ENCODE measurements around the gene WDR18. TPM values are rescaled to one million over a fixed set of nuclear protein-coding genes. Genes with fewer than 3 reads are reported as not detected.
A peak's percentile ranks its signal among the peaks of the same experiment; 100 is the strongest.

Gene WDR18, protein sequence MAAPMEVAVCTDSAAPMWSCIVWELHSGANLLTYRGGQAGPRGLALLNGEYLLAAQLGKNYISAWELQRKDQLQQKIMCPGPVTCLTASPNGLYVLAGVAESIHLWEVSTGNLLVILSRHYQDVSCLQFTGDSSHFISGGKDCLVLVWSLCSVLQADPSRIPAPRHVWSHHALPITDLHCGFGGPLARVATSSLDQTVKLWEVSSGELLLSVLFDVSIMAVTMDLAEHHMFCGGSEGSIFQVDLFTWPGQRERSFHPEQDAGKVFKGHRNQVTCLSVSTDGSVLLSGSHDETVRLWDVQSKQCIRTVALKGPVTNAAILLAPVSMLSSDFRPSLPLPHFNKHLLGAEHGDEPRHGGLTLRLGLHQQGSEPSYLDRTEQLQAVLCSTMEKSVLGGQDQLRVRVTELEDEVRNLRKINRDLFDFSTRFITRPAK
- 56.8 and 78.7 TPM in 2 replicates for total RNA-seq

DNA sequence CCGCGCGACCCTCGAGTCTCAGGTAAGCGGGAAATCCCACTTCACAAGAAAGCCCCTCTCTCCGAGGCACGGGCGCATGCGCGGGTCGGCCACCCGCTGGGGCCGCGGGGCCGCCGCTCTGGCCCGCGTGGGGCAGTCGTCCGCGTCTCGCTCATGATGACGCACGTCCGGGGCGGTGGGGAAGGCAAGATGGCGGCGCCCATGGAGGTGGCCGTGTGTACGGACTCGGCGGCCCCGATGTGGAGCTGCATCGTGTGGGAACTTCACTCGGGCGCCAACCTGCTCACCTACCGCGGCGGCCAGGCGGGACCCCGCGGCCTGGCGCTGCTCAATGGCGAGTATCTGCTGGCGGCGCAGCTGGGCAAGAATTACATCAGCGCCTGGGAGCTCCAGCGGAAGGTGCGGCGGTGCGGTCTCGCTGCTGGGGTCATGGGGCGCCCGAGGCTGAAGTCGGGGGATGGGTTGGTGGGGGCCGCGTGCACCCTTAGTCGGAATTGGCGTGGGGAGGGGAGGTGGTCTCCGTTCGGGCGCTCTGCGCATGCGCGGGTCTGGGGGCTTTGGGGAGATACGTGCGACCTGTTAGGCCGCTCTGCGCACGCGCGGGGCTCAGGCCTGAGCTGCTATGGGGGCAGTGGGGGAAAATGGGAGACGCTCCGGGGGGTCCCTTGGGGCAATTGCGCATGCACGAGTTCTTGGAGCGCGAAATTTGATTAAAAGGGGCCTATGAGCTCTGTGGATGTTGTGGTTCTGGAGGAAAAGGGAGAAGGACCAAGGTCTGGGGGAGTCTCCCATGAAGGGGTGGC is at the start of gene WDR18:
Gene WDR18 (plus strand): TSS at position 181 of the 803 bp plus-strand sequence. CDS start 9 bp downstream, at position 190.
- DNase-seq (ENCODE audit: extremely low read depth, low read depth, low spot score), result no peak

- peak; percentile 34 for DNase-seq (ENCODE audit: extremely low read depth, low read depth, low spot score)
Observed at GRCh38 chr19:934865-935479, 49.2 kb upstream of the WDR18 start.

DNA sequence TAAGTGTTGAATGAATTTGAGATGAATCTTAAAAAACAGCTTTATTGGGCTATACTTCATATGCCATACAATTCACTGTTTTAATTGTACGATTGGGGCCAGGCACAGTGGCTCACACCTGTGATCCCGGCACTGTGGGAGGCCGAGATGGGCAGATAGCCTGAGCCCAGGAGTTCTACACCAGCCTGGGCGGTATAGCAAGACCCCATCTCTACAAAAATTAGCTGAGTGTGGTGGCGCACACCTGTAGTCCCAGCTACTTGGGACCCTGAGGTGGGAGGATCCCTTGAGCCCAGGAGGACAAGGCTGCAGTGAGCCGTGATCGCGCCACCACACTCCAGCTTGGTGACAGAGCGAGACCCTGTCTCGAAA is 48.0 kb upstream of the WDR18 start:
- DNase-seq (ENCODE audit: extremely low read depth, low read depth, low spot score), result no peak

DNA sequence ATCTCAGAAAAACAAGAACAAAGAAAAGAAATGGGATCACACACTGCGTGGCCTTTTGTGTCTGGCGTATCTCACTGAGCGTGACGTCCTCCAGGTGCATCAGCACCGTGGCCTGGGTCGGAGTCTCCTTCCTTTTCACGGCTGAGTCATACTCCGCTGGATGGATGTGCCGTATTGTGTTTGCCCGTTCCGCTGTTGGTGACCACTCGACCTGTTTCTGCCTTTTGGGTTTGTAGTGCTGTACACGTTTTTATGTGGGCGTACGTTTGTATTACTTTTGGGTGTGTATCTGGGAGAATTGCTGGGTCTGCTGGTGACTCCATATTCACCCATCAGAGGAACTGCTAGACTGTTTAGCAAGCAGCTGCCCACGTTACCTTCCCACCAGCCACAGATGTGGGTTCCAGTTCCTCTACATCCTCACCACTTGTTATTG is 46.9 kb upstream of the WDR18 start:
- DNase-seq (ENCODE audit: extremely low read depth, low read depth, low spot score), result no peak

GRCh38 chr19:938233-938923 is 45.8 kb upstream of the WDR18 start:
- no peak for DNase-seq (ENCODE audit: extremely low read depth, low read depth, low spot score)

DNA sequence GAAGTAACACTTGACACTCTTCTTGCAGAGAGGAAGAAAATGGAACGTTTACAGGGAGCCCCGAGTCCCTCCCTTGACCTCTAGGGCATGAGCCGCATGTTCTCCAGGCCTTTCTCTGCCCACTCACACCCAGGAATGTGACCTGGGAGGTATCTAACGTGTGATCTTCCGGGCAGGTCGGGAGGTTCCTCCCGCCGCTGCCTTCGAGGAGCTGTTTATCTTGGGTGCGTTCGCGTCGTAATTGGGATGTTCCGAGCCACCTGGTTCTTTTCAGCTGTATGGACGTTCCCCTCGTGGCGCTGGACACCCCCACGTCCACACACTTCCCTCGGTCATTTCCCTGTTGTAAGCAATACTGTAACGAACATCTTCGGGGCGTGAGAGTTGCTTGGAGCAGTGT is 44.7 kb upstream of the WDR18 start:
- no peak for DNase-seq (ENCODE audit: extremely low read depth, low read depth, low spot score)

DNA sequence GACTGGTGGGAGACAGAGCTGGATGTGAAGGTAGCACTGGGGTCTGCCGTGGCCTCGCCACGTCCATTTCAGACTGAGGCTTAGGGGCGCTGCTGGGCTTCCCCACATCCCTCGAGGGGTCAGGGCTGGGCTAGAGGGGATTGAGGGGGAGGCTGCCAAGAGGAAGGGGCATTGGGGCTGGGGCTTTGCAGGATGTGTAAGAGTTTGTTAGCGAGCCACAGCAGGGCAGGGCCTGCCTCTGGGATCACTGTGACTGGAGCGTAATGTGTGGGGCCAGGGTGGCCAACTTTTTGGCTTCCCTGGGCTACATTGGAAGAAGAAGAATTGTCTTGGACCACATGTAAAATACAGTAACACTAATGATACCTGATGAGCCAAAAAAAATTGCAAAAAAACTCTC is 44.2 kb upstream of the WDR18 start:
- DNase-seq (ENCODE audit: extremely low read depth, low read depth, low spot score), result no peak

DNA sequence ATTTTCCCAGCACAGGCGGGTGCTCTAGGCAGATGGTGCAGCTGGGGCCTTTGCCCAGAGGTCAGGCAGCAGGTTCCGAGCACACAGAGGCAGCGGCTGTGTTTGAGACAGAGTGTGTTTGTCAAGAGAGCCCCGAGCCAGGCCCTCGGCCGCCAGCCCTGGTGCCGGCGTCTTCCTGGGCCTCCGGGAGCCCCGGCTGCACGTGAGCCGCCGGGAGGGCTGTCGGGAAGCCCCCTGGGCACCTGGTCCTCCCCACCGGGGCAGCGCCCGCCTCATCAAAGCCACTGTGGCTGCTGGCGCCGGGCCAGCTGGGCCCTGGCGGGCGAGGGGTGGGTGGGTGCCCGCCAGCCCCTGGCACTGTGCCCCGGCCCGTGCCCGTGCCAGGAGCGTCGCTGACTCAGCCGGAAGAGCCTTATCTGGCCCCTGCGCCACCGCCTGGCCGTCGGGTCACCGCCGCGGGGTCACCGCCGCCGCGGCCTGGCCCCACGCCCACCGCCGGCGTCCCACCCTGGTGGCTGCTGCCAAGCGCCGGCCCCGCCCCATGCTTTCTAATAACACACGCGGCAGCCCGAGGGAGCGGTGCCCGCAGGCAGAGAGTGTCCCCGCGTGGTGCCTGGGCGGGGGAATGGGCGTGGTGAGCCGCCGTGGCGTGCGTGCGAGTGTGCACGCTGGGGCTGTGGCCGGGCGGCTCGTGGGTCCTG is 43.4 kb upstream of the WDR18 start:
- DNase-seq (ENCODE audit: extremely low read depth, low read depth, low spot score), result no peak

DNA sequence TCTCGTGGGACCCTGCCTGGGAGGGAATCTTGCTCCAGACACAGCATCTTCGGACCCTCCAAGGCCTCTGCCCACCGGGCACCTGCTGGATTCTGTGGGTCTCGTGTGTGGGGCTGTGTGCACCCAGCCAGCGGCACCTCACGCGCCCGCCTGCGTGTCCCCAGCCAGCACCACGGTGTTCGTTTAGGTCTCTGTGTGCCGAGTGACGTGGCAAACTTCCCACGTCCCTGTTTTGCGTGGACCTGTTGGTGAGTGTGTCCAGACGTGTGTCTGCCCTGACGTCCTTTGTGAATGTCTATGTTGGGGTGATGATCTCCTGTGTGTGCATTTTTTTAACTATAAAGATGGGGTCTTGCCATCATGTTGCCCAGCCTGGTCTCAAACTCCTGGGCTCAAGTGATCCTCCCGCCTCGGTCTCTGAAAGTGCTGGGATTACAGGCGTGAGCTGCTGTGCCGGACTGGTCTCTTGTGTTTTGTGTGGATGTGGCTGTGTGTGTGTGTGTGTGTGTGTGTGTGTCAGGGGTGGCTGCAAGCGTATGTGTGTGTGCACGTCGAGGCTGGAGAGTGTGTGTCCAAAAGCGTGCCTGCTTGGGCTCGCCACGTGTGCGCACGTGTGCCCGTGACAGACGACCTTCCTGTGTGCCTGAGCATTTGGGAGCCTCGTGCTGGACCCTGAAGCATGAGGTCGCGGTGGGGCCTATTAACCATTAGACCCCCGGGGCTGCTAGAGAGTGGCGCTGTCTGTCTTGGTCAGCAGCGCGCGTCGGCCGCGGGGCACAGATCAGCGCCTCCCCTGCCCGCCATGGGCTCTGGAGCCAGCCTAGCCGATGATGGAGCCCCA is 42.6 kb upstream of the WDR18 start:
- DNase-seq (ENCODE audit: extremely low read depth, low read depth, low spot score), result no peak

DNA sequence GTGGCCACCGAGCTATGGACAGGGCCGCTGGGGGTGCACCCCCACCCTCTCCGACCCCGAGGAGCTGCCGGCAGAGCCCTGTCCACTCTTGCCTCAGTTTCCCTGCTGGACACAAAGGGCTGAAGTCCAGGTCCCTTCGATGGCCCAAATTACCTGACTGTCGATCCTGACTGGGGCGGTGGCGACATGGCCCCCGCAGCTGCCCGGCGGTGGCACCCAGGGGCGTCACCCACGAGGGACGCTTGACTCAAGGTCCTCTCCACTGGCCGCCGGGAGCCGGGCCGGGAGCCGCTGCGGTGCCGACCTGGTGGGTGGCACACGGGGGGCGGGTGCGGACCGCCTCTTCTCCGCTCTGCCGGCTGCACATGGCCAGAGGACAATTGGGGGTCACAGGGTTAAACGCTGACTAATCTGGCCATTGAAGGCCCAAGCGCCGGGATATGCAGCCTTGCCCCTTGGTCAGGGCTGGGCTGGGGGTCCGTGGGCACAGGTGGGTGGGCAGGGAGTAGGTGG is 42.0 kb upstream of the WDR18 start:
- DNase-seq (ENCODE audit: extremely low read depth, low read depth, low spot score), result no peak

DNA sequence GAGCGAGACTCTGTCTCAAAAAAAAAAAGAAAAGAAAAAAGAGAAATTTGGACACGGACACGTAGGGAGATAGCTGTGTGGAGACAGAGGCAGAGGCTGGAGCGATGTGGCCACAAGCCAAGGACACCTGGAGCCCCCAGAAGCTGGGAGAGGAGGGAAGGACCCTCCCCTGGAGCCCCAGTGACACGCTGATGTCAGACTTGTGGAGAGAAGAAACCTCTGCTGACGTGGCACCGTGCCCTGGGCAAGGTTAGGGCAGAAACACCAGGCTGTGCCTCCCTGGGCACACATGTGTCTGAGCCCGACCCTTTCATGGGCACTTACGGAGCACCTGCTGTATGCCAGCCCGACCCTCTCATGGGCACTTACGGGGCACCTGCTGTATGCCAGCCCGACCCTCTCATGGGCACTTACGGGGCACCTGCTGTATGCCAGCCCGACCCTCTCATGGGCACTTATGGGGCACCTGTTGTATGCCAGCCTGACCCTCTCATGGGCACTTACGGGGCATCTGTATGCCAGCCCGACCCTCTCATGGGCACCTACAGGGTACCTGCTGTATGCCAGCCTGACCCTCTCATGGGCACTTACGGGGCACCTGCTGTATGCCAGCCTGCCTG is 40.5 kb upstream of the WDR18 start:
- no peak for DNase-seq (ENCODE audit: extremely low read depth, low read depth, low spot score)

DNA sequence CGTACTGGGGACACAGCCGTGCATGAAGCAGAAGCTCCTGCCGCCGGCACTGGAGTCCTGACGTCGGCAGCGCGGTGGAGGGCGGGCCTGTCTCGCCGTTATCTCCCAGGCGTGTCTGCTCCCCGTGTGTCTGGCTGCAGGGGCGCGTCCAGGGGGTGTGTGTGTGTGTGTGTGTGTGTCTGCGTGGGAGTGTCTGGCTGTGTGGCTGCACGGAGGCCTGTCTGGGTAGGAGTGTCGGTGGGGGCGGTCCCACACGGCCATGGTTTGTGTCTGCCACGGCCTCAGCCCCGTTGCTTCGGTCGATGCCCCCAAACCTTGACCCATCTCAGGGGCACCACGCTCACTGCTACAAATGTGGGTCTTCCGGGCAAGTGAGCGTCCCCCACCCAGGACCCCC is 40.0 kb upstream of the WDR18 start:
- no peak for DNase-seq (ENCODE audit: extremely low read depth, low read depth, low spot score)

DNA sequence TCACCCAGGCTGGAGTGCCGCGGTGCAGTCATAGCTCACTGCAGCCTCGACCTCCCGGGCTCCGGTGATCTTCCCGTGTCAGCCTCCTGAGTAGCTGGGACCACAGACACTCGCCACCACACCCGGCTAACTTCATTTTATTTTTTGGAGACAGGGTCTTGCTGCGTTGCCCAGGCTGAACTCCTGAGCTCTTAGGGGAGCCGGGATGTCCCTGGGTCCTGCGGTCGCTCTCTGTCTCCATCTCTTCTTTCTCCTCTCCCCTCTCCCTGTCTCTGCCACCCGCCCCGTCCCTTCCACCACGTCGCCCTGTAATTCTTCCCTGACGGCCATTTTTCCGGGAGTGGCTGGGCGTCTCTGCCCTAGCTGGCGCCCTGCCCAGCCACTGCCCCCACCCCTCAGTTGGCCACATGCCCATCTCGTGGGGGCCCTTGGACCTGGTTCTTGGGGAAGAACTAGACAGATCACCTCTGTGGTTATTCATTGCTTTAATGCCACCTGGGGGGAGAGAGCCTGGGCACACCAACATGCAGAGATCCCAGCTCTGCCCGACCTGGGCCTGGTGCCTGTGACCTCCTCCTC is 39.4 kb upstream of the WDR18 start:
- DNase-seq (ENCODE audit: extremely low read depth, low read depth, low spot score), result no peak

DNA sequence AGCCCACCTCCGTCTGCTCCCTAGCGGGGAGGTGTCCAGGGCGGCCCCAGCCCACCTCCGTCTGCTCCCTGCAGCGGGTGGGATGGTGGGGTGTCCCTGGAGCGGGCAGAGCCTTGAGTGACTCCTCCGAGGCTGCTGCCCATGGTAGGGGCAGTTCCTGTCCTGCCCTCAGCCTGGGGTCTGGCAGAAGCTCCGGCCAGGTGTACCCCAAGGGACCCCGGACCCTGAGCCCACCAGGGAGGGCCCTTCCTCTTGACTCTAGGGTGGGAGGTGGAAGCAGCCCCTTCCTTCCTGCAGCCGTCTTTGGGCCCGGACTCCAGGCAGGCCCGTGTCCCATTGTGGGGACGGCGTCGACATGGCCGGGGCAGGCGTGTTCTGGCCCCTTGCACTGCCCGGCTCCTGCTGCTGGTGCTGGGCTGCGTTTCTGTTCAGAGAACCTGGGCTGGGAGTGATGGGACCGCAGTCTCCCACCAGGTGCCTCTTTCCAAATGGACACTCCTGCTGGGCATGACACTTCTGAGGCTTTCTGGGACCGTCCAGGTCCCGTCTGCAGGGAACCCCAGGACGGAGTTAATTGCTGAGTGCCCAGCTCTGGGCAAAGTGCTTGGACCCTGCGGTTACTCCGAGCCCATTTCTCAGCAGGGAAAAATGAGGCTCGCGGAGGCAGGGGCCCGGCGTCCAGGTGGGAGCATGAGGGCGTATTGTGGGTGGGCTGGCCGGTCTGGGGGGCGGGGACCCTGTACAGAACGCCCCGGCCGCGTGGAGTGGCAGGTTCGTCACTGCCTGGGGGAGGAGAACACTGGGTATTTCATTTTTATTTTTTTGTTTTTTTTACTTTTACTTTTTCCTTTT is 38.5 kb upstream of the WDR18 start:
- DNase-seq (ENCODE audit: extremely low read depth, low read depth, low spot score), result no peak

GRCh38 chr19:947090-947706 is 36.9 kb upstream of the WDR18 start:
- DNase-seq (ENCODE audit: extremely low read depth, low read depth, low spot score), result no peak

- no peak for DNase-seq (ENCODE audit: extremely low read depth, low read depth, low spot score)
Observed at GRCh38 chr19:947707-948539, 36.2 kb upstream of the WDR18 start.
